Measurements from ENCODE around the gene ZRANB3. TPM values are rescaled to one million over a fixed set of nuclear protein-coding genes. Genes with fewer than 3 reads are reported as not detected.
"Not testable (repeated sequence)": the region's sequence is repeated elsewhere in the genome, so short reads cannot be mapped to it uniquely, and the experiment has no call there.

The ZRANB3 gene
- polyA plus RNA-seq, 5 donors: 6.4 to 14.0 (median 10.3) TPM

DNA sequence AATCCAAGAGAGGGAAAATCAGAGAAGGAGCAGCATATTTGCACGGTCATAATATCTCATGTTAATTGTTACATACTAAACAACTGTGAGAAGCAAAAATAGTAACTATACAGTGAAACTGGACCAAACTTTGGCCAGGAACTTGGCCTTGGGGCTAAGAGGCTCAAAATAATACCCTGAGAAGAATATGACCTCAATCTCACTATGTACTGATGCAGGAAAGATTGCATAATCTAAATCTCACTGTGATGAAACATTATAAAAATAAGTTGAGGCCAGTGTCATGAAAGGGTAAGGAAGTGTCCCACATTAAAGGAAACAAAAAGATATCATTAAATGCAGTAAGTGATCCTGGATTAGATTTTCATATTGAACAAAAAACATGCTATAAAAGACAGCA is 36.5 kb downstream of the ZRANB3 start:
- no peak for DNase-seq

DNA sequence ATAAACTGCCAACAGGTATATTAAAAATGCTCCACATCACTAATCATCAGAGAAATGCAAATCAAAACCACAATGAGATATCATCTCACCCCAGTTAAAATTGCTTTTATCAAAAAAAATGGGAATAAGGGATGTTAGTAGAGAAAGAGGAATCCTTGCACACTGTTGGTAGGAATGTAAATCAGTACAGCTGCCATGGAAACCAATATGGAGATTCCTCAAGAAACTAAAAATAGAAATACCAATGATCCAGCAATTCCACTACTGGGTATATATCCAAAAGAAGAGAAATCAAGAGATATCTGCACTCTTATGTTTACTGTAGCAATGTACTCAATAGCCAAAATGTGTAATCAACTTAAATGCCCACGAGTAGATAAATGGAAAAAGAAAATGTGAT is 40.6 kb downstream of the ZRANB3 start:
- no peak for DNase-seq

DNA sequence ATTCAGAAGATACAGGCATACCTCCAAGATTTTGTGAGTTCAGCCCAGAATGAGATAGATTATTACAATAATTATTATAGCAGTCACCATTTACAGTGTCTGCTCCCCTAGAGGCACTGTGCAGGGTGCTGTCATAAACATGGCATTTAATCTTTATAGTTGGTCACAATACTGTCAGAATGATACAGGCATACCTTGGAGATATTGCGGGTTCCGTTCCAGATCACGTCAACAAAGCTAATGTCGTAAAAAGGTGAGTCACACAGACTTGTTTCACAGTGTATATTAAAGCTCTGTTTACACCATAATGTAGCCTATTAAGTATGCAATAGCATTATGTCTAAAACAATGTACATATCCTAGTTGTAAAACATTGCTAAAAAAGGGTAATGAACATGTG is 45.6 kb downstream of the ZRANB3 start:
- no peak for DNase-seq

DNA sequence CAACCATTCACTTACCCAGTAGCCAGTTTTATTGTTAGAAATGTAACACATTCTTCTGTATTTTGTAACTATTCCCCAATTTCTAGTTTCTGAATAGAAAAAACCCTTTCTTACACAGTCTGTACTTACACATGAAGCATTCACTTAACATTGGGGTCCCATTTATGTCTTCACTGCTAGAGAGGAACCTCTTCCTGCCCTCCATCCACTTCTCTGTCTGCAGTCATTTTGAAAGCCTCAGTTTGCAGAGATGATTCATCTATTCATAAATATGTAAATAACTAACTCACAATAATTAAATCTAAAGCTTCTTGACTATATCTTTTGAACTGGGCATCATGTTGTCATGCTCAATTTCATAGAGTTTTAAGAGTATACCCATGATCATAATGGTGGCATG is 55.9 kb downstream of the ZRANB3 start:
- no peak for DNase-seq

DNA sequence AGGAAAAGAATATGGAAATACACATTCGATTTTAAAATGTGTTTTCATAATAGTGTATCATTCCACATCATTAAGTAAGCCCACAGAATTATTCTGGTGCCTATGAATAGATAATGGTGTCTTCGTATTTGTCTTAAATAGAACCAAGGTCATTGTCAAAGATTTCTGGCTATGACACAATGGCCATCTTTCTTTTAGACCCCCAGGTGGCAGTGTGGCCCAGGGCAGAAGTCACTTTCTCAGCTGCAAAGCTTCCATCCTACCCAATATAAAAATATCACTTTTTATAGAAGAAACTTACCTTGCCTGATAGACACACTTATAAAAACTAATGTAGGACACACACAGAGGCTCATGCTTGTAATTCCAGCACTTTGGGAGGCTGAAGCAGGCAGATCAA is 57.5 kb downstream of the ZRANB3 start:
- DNase-seq: no peak

DNA sequence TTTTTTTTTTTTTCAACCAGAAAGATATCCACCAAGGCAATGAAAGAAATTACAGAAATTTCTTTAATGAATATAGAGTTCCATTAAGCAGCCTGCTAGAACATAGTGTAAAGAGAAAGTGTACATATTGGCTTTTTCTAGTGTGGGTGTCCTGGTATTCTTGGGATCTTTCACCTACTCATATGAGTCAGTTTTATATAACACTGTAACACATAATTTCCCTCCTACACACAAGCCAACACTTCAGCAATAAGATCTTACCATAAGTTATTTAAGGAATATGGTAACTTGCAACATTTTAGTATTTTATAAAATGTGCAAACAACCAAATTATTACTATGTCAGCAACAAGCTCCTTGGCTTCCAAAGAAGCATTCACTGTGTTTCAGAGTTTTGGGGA is 59.9 kb downstream of the ZRANB3 start:
- DNase-seq: no peak

DNA sequence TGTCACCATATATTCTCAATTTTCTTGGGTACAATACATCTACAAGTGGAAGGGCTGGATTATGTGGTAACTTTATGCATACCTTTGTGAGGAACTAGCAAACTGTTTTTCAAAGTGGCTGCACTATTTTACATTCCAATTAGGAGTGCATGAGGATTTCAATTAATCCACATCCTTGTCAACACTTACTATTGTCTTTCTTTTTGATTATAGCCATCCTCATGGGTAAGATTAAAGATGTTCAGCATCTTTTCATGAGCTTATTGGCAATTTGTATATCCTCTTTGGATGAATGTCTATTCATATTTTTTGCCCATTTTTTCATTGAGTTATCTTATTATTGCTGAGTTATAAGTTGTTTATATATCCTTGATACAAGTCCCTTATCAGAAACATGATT is 73.7 kb downstream of the ZRANB3 start:
- DNase-seq: no peak

DNA sequence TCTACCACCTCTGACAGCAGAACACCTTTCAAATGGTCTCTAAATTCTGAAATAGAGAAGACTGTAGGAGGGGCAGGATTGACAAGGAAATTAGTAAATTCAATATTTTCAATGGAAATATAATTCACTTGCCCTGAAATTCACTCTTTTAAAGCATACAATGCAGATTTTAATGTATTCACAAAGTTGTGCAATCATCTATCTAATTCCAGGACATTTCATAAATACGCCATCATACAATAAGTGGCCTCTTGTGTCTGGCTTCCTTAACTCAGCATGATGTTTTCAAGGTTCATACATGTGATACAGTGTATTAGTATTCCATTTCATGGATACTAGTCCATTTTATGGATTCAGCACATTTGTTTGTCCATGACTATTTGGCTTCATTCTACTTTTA is 74.2 kb downstream of the ZRANB3 start:
- DNase-seq: no peak

DNA sequence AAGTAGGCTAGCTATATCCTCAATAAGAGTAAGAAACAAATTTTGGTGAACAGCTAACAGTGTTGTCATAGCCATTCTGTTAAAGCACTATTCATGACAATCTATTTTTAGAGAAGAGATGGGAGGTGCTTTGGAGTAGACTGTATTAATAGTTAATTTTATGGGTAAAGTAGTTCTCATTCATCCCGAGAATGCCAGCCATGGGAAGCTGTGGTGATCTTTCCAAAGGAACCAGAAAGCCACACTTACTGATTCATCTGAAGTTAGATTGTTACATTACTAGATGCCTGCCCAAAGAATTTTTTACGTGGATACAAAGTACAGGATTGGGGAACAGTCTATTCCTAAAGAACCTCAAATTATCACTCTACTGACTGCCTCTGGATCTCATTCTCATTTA is 74.6 kb downstream of the ZRANB3 start:
- DNase-seq: no peak

DNA sequence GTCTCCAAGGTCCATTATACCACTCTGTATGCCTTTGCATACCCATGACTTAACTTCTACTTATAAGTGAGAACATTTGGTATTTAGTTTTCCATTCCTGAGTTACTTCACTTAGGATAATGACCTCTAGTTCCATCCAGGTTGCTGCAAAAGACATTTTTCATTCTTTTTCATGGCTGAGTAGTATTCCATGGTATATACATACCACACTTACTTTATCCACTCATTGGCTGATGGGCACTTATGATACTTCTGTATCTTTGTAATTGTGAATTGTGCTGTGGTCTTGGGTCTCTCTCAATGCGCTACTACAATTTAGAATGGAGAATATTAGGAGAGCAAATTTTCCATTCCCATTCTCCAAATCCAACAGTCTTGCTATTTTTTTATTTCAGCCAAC is 76.4 kb downstream of the ZRANB3 start:
- DNase-seq: no peak

DNA sequence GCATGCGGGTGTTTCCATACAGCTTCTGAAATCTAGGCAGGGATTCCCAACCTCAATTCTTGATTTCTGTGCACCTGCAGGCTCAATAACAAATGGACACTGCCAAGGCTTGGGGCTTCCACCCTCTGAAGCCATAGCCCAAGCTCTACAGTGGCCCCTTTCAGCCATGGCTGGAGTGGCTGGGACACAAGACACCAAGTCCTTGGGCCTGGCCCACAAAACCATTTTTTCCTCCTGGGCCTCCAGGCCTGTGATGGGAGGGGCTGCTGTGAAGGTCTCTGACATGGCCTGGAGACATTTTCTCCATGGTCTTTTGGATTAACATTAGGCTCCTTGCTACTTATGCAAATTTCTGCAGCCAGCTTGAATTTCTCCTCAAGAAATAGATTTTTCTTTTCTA is 78.0 kb downstream of the ZRANB3 start:
- not testable (repeated sequence) for DNase-seq

DNA sequence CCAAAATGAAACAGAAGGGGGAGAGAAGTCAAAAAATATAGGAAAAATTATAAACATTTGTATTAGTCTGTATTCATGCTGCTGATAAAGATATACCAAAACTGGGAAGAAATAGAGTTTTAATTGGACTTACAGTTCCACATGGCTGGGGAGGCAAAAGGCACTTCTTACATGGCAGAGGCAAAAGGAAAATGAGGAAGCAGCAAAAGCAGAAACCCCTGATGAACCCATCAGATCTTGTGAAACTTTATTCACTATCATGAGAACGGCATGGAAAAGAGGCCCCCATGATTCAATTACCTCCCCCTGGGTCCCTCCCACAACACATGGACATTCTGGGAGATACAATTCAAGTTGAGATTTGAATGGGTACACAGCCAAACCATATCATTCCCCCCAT is 79.1 kb downstream of the ZRANB3 start:
- DNase-seq: no peak

DNA sequence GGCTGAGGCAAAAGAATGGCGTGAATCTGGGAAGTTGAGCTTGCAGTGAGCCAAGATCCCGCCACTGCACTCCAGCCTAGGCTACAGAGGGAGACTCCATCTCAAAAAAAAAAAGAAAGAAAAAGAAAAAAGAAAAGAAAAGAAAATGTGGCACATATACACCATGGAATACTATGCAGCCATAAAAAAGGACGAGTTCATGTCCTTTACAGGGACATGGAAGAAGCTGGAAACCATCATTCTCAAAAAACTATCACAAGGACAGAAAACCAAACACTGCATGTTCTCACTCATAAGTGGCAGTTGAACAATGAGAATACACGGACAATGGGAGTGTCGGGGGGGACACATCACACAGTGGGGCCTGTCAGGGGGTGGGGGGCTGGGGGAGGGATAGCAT is 88.0 kb downstream of the ZRANB3 start:
- DNase-seq: not testable (repeated sequence)

DNA sequence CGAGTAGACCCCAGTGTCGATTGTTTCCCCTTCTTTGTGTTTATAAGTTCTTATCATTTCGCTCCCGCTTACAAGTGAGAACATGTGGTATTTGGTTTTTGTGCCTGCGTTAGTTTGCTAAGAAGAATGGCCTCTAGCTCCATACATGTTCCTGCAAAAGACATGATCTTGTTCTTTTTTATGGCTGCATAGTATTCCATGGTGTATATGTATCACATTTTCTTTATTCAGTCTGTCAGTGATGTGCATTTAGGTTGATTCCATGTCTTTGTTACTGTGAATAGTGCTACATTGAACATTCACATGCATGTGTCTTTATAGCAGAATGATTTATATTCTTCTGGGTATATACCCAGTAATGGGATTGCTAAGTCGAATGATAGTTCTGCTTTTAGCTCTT is 95.9 kb downstream of the ZRANB3 start:
- not testable (repeated sequence) for DNase-seq

DNA sequence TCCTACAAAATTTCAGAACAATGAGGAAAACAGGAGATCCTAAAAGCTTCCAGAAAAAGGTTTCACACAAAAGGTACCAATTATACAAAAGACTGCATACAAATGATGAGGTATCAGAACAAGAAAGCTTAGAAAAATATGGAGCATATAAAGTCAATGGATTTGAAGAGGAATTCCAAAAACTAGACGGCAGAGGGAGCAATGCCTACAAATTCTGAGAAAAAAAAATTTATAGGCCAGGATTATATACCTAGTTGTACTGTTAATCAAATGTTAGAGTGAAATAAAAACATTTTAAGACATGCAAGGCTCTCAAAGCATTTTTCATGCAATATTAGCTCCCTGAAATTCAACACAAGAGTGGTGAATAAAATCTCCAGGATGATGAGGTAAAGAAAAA is 106.2 kb downstream of the ZRANB3 start:
- DNase-seq: no peak

DNA sequence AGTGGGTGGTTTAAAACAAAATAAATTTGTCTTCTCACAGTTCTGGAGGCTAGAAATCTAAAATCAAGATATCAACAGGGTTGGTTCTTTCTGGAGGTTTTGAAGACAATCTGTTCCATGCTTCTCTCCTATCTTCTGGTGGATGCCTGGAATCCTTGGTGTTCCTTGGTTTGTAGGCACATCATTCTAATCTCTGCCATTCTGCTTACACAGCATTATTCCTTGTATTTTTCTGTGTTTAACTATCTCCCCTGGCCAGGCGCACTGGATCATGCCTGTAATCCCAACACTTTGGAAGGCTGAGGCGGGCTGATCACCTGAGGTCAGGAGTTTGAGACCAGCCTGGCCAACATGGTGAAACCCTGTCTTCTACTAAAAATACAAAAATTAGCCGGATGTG is 108.1 kb downstream of the ZRANB3 start:
- no peak for DNase-seq

DNA sequence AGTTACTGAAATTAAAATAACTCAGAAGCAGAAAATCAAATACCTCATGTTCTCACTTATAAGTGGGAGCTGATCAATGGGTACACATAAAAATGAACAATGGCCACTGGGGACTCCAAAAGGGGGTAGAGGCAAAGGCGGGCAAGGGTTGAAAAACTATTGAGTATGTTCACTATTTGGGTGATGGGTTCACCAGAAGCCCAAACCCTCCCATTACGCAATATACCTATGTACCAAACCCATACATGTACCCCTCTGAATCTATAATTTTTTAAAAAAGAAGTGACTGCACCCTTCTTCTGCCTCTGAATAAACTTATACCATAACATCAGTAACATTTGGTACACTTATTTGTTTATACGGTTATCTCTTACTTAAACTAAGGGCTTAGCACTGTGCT is 119.4 kb downstream of the ZRANB3 start:
- no peak for DNase-seq

DNA sequence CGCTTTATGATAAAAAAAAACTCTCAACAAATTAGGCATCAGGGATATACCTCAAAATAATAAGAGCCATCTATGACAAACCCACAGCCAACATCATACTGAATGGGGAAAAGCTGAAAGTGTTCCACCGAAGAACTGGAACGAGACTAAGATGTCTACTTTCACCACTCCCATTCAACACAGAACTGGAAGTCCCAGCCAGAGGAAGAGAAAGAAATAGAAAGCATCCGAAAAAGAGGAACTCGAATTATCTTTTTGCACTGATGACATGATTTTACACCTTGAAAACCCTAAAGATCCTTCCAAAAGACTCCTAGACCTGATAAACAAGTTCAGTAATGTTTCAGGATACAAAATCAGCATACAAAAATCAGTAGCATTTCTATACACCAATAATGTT is 121.6 kb downstream of the ZRANB3 start:
- DNase-seq: no peak

DNA sequence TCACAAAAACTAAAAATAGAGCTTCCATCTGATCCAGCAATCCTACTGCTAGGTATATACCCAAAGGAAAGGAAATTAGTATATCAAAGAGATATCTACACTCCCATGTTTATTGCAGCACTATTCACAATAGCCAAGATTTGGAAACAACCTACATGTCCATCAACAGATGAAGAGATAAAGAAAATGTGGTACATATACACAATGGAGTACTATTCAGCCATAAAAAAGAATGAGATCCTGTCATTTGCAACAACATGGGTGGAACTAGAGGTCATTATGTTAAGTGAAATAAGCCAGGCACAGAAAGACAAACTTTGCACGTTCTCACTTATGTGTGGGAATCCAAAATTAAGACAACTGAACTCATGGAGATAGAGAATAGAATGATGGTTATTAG is 134.8 kb downstream of the ZRANB3 start:
- DNase-seq: not testable (repeated sequence)

DNA sequence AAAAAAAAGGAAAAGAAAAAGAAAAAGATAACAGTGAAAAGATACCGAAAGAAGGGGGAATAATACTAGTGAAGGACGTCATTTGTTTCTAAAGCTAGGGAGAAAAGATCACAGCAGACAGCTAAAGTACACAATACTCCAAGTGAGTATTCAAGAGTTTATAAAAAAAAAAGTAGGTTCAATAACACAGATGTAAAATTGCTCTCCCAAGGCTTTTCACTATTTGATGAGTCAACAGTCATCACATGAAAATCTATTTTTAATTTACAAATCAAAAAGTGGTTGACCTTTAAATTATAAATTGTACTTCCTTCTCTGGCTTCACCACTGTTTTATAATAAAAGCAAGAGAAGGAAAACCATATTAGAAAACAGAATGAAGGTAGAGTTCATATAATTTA is 144.0 kb downstream of the ZRANB3 start:
- DNase-seq: no peak

DNA sequence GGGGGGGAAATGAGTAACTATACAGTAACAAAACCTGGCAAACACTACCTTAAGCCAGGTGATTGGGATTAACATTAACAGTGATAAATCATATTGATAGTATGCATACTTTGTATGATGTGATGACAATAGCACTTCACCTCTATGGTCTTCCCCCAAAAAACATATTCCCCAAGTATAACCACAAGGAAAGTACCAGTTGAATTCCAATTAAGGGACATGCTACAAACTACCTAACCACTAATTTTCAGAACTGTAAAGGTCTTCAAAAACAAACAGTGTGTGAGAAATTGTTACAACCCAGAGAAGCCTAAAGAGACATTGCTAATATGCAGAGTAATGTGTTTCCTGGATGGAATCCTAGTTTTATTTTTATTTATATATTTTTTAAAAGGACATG is 152.4 kb downstream of the ZRANB3 start:
- DNase-seq: no peak

DNA sequence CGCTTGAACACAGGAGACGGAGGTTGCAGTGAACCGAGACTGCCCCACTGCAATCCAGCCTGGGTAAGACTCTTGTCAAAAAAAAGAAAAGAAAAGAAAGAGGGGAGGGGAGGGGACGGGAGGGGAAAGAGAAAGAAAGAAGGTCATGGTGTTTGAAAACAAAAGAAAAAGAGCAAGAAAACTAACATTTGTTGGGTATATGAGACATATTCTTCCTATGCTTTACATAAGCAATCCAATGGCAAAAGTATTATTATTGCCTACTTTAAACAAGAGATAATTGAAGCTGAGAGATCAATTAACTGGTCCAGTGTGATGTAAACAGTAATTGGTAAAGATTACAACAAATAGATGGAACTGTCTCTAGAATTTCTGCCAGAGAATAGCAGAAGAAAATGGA is 157.3 kb downstream of the ZRANB3 start:
- no peak for DNase-seq

DNA sequence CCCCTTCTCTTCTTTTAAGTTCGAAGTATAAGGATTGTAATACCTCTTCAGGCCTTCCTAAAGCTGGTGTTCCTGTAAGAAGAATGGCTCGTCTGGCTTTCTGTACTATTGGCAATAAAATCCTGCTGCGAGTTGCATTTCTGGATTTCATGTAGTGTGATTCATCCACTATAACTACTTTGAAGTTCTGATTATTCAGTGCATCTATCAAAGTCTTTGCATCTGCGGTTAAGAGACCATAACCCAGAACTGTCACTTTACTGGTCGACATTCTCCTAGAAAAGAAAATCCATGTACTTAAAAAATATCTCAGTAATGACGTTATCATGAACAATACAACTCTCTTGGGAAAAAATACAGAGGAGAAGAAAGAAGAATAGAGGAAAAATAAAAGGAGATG is 181.1 kb downstream of the ZRANB3 start:
- no peak for DNase-seq

DNA sequence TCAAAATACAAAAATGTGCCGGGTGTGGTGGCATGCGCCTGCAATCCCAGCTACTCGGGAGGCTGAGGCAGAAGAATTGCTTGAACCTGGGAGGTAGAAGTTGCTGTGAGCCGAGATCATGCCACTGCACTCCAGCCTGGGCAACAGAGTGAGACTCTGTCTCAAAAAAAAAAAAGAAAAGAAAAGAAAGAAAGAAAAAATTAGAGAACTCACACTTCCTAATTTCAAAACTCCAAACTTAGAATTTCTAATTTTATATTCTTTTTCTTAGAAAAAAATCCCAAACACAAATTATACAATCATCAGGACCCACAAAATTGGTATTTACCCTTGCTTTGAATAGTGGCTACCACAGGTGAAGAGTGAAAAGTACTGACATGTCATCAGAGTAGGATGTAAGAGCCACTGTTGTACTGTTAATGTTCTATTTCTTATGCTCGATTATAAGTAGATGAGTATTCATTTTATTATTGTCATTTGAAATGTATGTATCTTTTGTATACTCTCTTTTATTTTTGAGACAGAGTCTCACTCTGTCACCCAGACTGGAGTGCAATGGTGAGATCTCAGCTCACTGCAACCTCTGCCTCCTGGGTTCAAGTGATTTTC is 182.8 kb downstream of the ZRANB3 start:
- DNase-seq: not testable (repeated sequence)

DNA sequence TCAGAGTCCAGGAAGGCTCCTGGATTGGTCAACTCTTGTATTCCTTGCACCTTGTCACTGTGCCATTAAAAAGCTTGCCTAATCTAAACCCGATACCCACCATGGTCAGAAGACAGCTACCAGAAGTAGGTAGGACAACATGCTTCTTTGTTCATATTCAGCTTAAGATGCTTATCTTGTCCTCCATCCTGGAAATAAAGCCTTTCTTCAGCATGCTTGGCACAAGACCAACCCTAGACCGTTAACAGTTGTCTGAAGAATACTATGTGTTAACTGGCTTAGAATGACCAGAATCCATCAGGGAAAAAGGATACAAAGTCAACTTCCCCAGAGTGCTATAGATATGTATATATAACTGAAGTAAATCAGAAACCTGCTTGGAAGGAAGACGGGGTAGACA is 193.9 kb downstream of the ZRANB3 start:
- no peak for DNase-seq

Measured in right lung (tissue), 5 donors.